Activated CD4-positive, alpha-beta memory T cell treated with anti-CD3 and anti-CD28 coated beads, Interleukin-2, amount 10 ng/mL, durations not matched to agents 7 days and 5 days (primary cell): Measurements from ENCODE around the gene ERI3. TPM values are rescaled to one million over a fixed set of nuclear protein-coding genes. Genes with fewer than 3 reads are reported as not detected.
A peak's percentile ranks its signal among the peaks of the same experiment; 100 is the strongest.

Experiments used
- CTCF ChIA-PET: fragments of 350-600 bp; sonication (Branson Sonifier 250); formaldehyde crosslinking; loops from one replicate; lab custom pipeline; 2021; ENCODE audit warnings: antibody characterized with exemption, inconsistent platforms; lab: Charles Lee
- POLR2A ChIA-PET: fragments of 350-600 bp; sonication (Branson Sonifier 250); formaldehyde crosslinking; loops from one replicate; lab custom pipeline; 2021; ENCODE audit warnings: antibody characterized with exemption; lab: Charles Lee
- DNase-seq: peaks from one replicate; pipeline ENCODE4 v3.0.0-alpha.2; 2020
- H3K27ac Mint-ChIP-seq: one replicate; pipeline ENCODE4 v1.8.0; 2021; ENCODE audit warnings: mild to moderate bottlenecking, mixed read lengths
- H3K27me3 Mint-ChIP-seq: one replicate; pipeline ENCODE4 v1.8.0; 2021; ENCODE audit warnings: mixed read lengths
- H3K36me3 Mint-ChIP-seq: one replicate; pipeline ENCODE4 v1.8.0; 2021; ENCODE audit warnings: low read depth, mixed read lengths
- H3K4me1 Mint-ChIP-seq: one replicate; pipeline ENCODE4 v1.8.0; 2021; ENCODE audit warnings: mixed read lengths
- H3K4me3 Mint-ChIP-seq: one replicate; pipeline ENCODE4 v1.8.0; 2021; ENCODE audit warnings: mild to moderate bottlenecking, mixed read lengths
- H3K9me3 Mint-ChIP-seq: one replicate; pipeline ENCODE4 v1.8.0; 2021; ENCODE audit warnings: mixed read lengths
- total RNA-seq, 2 experiments: library from RNA; stranded (reverse); gene quantifications; one replicate each; pipeline ENCODE4 v1.2.3, GENCODE V29; 2021

Gene ERI3
- total RNA-seq, 2 experiments from 2014 or later, result 21.4 to 22.9 TPM

GRCh38 chr1:44366371-44366975, 11.4 kb upstream of the ERI3 start:
- no peak overlapping the region for H3K27ac Mint-ChIP-seq
- no peak overlapping the region for H3K4me3 Mint-ChIP-seq
- no peaks in the 10 kb centered on the region for H3K9me3 Mint-ChIP-seq
- ChIA-PET POLR2A (no interaction called here), CTCF (no interaction called here)
- H3K27me3 Mint-ChIP-seq, result peaks cover 11% of the 10 kb centered on the region
- H3K4me1 Mint-ChIP-seq, result no peaks in the 10 kb centered on the region
- DNase-seq, result no peak
- no peaks in the 10 kb centered on the region for H3K36me3 Mint-ChIP-seq

GRCh38 chr1:44361478-44361877, 6.4 kb upstream of the ERI3 start:
- Mint-ChIP-seq H3K9me3 (no peaks in the 10 kb centered on the region), H3K4me1 (no peaks in the 10 kb centered on the region), H3K36me3 (no peaks in the 10 kb centered on the region), H3K27me3 (peaks cover 4% of the 10 kb centered on the region), H3K27ac (no peak overlapping the region), H3K4me3 (no peak overlapping the region)
- DNase-seq, result no peak
- CTCF ChIA-PET, result no interaction called here
- POLR2A ChIA-PET, result no interaction called here

- DNase-seq, result no peak
- CTCF ChIA-PET, result no interaction called here
- H3K36me3 Mint-ChIP-seq, result no peaks in the 10 kb centered on the region
- H3K9me3 Mint-ChIP-seq, result no peaks in the 10 kb centered on the region
- no peak overlapping the region for H3K4me3 Mint-ChIP-seq
- POLR2A ChIA-PET, result no interaction called here
- H3K4me1 Mint-ChIP-seq, result peaks cover 14% of the 10 kb centered on the region
- no peak overlapping the region for H3K27ac Mint-ChIP-seq
- peaks cover 4% of the 10 kb centered on the region for H3K27me3 Mint-ChIP-seq
Measured at GRCh38 chr1:44359234-44359935, 4.3 kb upstream of the ERI3 start.

GRCh38 chr1:44357710-44358109, 2.7 kb upstream of the ERI3 start:
- Mint-ChIP-seq H3K27ac (no peak overlapping the region), H3K27me3 (no peaks in the 10 kb centered on the region), H3K9me3 (no peaks in the 10 kb centered on the region), H3K36me3 (no peaks in the 10 kb centered on the region), H3K4me3 (no peak overlapping the region), H3K4me1 (peaks cover 31% of the 10 kb centered on the region)
- ChIA-PET POLR2A (no interaction called here), CTCF (no interaction called here)
- no peak for DNase-seq

DNA sequence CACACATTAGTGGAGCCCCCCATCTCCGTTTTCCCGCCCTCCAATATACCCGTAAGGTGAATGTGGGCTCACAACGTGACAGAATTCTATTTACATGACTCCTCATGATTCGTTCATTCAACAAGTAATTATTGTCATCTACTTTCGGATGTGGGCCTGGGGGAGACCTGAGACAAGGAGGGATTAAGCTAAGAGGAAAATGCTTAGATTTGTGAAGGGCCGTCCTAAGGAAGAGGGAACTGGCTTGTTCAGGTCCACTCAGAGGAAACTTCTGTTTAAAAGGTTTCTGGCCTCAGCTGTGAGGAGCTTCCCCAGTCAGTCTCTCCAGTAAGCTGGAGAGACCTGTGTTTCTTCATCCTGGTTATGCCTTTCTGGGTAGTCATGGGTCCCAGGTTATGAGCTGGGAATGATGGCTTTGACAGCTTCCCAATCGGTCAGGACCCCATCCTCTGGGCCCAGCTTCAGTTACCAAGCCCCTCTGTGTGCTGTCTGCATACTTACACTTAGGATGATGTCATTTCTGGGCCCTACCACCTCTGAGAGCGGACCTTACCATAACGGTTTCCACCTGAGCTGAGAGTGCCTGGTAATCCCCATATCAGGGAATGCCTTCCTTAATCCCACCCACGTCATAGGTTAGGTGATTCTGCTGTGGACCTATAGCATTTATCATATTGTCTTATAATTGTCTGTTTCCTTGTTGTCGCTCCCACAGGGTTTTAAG, 687 bp upstream of the ERI3 start:
- Mint-ChIP-seq H3K9me3 (no peaks in the 10 kb centered on the region), H3K4me1 (peaks cover 33% of the 10 kb centered on the region), H3K36me3 (no peaks in the 10 kb centered on the region), H3K27ac (peak overlapping the region; percentile 75), H3K27me3 (no peaks in the 10 kb centered on the region), H3K4me3 (peak overlapping the region; percentile 90)
- no peak for DNase-seq
- CTCF ChIA-PET, result interaction anchor here (1.1 kb wide), 1 partner anchor 143 kb away, joined by 3 read pairs; no protein-coding TSS in a partner anchor
- POLR2A ChIA-PET, result interaction anchor here (0.7 to 1.6 kb wide), 2 partner anchors 24 to 276 kb away, joined by 3 read pairs; no protein-coding TSS in a partner anchor

- Mint-ChIP-seq H3K4me3 (peak overlapping the region; percentile 85), H3K9me3 (no peaks in the 10 kb centered on the region), H3K27ac (no peak overlapping the region), H3K27me3 (no peaks in the 10 kb centered on the region), H3K4me1 (peaks cover 33% of the 10 kb centered on the region), H3K36me3 (no peaks in the 10 kb centered on the region)
- DNase-seq, result no peak
- CTCF ChIA-PET, result interaction anchor here (1.2 kb wide), 1 partner anchor 137 kb away, joined by 3 read pairs; no protein-coding TSS in a partner anchor
- POLR2A ChIA-PET, result interaction anchor here (1.6 to 1.7 kb wide), 2 partner anchors 26 to 320 kb away, joined by 3 to 4 read pairs; partner anchors contain the start of genes ARMH1 and TMEM53
Measured at GRCh38 chr1:44354268-44354839, 703 bp downstream of the ERI3 start.

DNA sequence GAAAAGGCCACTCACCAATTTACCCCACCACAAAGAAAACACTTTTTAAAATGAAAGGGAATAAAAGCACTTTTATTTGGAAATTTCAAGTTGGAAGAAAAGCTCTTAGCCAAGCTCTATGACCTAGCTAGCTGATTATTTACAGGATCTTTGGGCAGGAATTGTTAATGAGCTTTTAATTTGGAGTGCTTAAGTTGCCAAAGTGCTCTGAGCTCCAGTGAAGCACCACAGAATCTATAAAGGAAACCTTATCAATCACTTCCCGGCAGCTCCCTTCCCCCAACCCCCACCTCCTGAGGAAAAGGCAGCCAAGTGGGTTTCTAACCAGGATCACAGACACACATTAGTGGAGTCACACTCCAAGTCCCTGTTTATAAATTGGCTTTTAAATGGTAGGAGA, 1.5 kb downstream of the ERI3 start:
- Mint-ChIP-seq H3K4me3 (peak overlapping the region; percentile 85), H3K27ac (no peak overlapping the region), H3K27me3 (no peaks in the 10 kb centered on the region), H3K9me3 (no peaks in the 10 kb centered on the region), H3K4me1 (peaks cover 33% of the 10 kb centered on the region), H3K36me3 (no peaks in the 10 kb centered on the region)
- ChIA-PET CTCF (interaction anchor here (0.6 to 1.4 kb wide), 3 partner anchors 36 to 1891 kb away, joined by 3 to 4 read pairs (median 3); no protein-coding TSS in a partner anchor), POLR2A (interaction anchor here (1.7 kb wide), 1 partner anchor 321 kb away, joined by 4 read pairs; the partner anchor contains the start of genes ARMH1 and TMEM53)
- no peak for DNase-seq

GRCh38 chr1:44351289-44351688, 3.8 kb downstream of the ERI3 start:
- no peak overlapping the region for H3K4me3 Mint-ChIP-seq
- DNase-seq, result no peak
- H3K9me3 Mint-ChIP-seq, result no peaks in the 10 kb centered on the region
- no peaks in the 10 kb centered on the region for H3K27me3 Mint-ChIP-seq
- ChIA-PET CTCF (no interaction called here), POLR2A (interaction anchor here (0.6 kb wide), 1 partner anchor 9 kb away, joined by 3 read pairs; no protein-coding TSS in a partner anchor)
- no peak overlapping the region for H3K27ac Mint-ChIP-seq
- H3K36me3 Mint-ChIP-seq, result no peaks in the 10 kb centered on the region
- H3K4me1 Mint-ChIP-seq, result peaks cover 33% of the 10 kb centered on the region

DNA sequence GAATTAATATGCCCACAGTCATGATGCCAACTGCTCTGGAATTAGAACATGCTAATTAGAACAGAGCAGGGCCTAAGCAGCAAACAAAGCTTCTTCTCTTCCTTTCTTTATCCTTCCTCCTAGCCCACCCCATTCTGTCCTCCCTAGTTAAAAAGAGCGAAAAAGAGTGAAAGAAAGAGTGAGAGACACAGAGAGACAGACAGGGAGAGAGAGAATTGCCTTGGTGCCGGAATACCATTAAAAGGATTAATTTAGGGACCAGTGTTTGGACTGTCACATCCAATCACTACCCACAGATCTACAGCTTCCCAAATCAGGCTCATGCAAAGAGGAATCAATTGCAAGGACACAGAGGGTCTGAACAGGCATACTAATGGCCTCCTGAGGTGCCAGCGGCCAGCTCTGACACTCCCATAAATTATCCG, 7.0 kb downstream of the ERI3 start:
- Mint-ChIP-seq H3K4me3 (no peak overlapping the region), H3K9me3 (no peaks in the 10 kb centered on the region), H3K27me3 (no peaks in the 10 kb centered on the region), H3K4me1 (peaks cover 6% of the 10 kb centered on the region), H3K36me3 (no peaks in the 10 kb centered on the region), H3K27ac (no peak overlapping the region)
- ChIA-PET CTCF (no interaction called here), POLR2A (interaction anchor here (0.6 kb wide), 1 partner anchor 1845 kb away, joined by 5 read pairs; no protein-coding TSS in a partner anchor)
- no peak for DNase-seq

DNA sequence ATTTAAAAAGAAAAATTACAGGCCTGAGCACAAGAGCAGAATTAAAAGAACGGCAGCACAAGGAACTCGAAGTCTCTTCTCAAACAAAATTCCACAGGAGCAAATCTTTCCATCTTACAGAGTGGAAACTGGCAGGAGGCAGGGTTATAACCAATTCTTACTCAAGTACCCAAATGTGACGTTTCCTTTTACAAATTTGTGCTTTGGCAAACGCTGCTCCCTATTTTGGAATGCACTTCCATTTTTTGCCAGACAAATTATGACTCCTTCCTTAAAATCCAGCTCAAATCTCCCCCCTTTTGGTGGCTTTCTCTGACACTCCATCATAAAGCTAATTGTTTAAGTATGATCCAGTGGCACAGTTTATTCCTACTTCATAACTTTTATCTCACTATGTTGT, 7.8 kb downstream of the ERI3 start:
- POLR2A ChIA-PET, result no interaction called here
- CTCF ChIA-PET, result interaction anchor here (0.6 kb wide), 1 partner anchor 160 kb away, joined by 3 read pairs; no protein-coding TSS in a partner anchor
- Mint-ChIP-seq H3K27ac (no peak overlapping the region), H3K4me1 (no peaks in the 10 kb centered on the region), H3K36me3 (no peaks in the 10 kb centered on the region), H3K4me3 (no peak overlapping the region), H3K27me3 (no peaks in the 10 kb centered on the region), H3K9me3 (no peaks in the 10 kb centered on the region)
- no peak for DNase-seq

GRCh38 chr1:44346878-44347277, 8.2 kb downstream of the ERI3 start:
- POLR2A ChIA-PET, result no interaction called here

GRCh38 chr1:44346184-44346583, 8.9 kb downstream of the ERI3 start:
- no peak overlapping the region for H3K4me3 Mint-ChIP-seq
- ChIA-PET POLR2A (no interaction called here), CTCF (no interaction called here)

More at GRCh38 chr1:44346878-44347277, 8.2 kb downstream of the ERI3 start:
- DNase-seq, result no peak
- Mint-ChIP-seq H3K4me1 (no peaks in the 10 kb centered on the region), H3K9me3 (no peaks in the 10 kb centered on the region), H3K4me3 (no peak overlapping the region), H3K36me3 (no peaks in the 10 kb centered on the region), H3K27ac (no peak overlapping the region), H3K27me3 (no peaks in the 10 kb centered on the region)
- CTCF ChIA-PET, result interaction anchor here (0.6 kb wide), 1 partner anchor 161 kb away, joined by 3 read pairs; no protein-coding TSS in a partner anchor

More at GRCh38 chr1:44346184-44346583, 8.9 kb downstream of the ERI3 start:
- Mint-ChIP-seq H3K27me3 (no peaks in the 10 kb centered on the region), H3K27ac (no peak overlapping the region), H3K9me3 (no peaks in the 10 kb centered on the region), H3K4me1 (no peaks in the 10 kb centered on the region), H3K36me3 (no peaks in the 10 kb centered on the region)
- DNase-seq, result no peak
